Glutamatergic neuron (in vitro differentiated cells): ENCODE results near the gene ZSWIM4. TPM values are rescaled to one million over a fixed set of nuclear protein-coding genes. Genes with fewer than 3 reads are reported as not detected.

Experiments used
- DNase-seq: peaks from one replicate; pipeline ENCODE4 v3.0.0; 2022
- H3K27ac Mint-ChIP-seq: one replicate; pipeline ENCODE4 v1.8.0; 2020; ENCODE audit warnings: mild to moderate bottlenecking, mixed read lengths, inconsistent platforms; ENCODE audit not compliant: unreplicated experiment
- H3K27me3 Mint-ChIP-seq: one replicate; pipeline ENCODE4 v1.8.0; 2020; ENCODE audit warnings: mild to moderate bottlenecking, moderate library complexity, mixed read lengths, inconsistent platforms; ENCODE audit not compliant: unreplicated experiment
- H3K36me3 Mint-ChIP-seq: one replicate; pipeline ENCODE4 v1.8.0; 2020; ENCODE audit warnings: mild to moderate bottlenecking, mixed read lengths, inconsistent platforms; ENCODE audit not compliant: unreplicated experiment
- H3K4me1 Mint-ChIP-seq: one replicate; pipeline ENCODE4 v1.8.0; 2020; ENCODE audit warnings: mild to moderate bottlenecking, low read depth, mixed read lengths, inconsistent platforms; ENCODE audit not compliant: unreplicated experiment
- H3K4me3 Mint-ChIP-seq: one replicate; pipeline ENCODE4 v1.8.0; 2020; ENCODE audit warnings: mild to moderate bottlenecking, mixed read lengths, inconsistent platforms; ENCODE audit not compliant: unreplicated experiment
- H3K9me3 Mint-ChIP-seq: one replicate; pipeline ENCODE4 v1.8.0; 2020; ENCODE audit warnings: mild to moderate bottlenecking, moderate library complexity, mixed read lengths, inconsistent platforms; ENCODE audit not compliant: unreplicated experiment
- total RNA-seq: library from RNA; stranded (reverse); fragmentation: NEBNext Ultra II Directional; extraction: Animal tissue kit (Norgen Biotek cat#: 25700); gene quantifications from one replicate; pipeline ENCODE4 v1.2.1, GENCODE V29; 2021; ENCODE audit not compliant: unreplicated experiment
- TF ChIP-seq, protein P1 (sequence below): fragments of 200-600 bp; sonication (generic); IDR thresholded peaks from one replicate; pipeline ENCODE4 v1.5.0; 2021; ENCODE audit not compliant: partially characterized antibody, unreplicated experiment

The ZSWIM4 gene
- total RNA-seq, 1 donor from 2014 or later, result 46.0 TPM

DNA sequence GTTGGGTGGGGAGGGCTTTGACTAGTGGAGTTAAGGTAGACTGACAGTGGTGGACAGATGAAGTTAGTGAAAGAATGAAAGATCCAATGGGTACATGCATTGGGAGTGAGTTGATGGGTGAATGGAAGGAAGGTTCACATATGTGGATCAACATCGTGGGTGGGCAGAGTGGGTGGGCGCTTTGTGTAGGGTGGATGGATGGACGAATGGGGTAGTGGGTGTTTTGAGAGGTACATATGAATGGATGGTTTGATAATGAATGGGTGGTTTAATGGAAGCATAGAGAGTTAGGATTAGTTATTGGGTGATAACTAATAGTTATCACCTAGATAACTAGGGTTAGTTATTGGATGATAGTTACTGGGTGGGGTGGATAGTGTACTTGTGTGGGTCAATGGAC lies 11.5 kb downstream of the ZSWIM4 start:
- Mint-ChIP-seq H3K27me3 (no peaks in the 10 kb centered on the region), H3K4me3 (no peak overlapping the region), H3K4me1 (no peaks in the 10 kb centered on the region), H3K9me3 (peaks cover 2% of the 10 kb centered on the region), H3K36me3 (no peaks in the 10 kb centered on the region), H3K27ac (no peak overlapping the region)
- TF ChIP-seq, protein P1, sequence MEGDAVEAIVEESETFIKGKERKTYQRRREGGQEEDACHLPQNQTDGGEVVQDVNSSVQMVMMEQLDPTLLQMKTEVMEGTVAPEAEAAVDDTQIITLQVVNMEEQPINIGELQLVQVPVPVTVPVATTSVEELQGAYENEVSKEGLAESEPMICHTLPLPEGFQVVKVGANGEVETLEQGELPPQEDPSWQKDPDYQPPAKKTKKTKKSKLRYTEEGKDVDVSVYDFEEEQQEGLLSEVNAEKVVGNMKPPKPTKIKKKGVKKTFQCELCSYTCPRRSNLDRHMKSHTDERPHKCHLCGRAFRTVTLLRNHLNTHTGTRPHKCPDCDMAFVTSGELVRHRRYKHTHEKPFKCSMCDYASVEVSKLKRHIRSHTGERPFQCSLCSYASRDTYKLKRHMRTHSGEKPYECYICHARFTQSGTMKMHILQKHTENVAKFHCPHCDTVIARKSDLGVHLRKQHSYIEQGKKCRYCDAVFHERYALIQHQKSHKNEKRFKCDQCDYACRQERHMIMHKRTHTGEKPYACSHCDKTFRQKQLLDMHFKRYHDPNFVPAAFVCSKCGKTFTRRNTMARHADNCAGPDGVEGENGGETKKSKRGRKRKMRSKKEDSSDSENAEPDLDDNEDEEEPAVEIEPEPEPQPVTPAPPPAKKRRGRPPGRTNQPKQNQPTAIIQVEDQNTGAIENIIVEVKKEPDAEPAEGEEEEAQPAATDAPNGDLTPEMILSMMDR, result no peak
- no peak for DNase-seq

- no peaks in the 10 kb centered on the region for H3K27me3 Mint-ChIP-seq
- no peaks in the 10 kb centered on the region for H3K4me1 Mint-ChIP-seq
- H3K9me3 Mint-ChIP-seq, result peaks cover 2% of the 10 kb centered on the region
- H3K4me3 Mint-ChIP-seq, result no peak overlapping the region
- H3K36me3 Mint-ChIP-seq, result no peaks in the 10 kb centered on the region
- DNase-seq, result no peak
- TF ChIP-seq, protein P1, result no peak
- no peak overlapping the region for H3K27ac Mint-ChIP-seq
Measured at GRCh38 chr19:13807421-13808021, 12.3 kb downstream of the ZSWIM4 start.

- H3K27ac Mint-ChIP-seq, result no peak overlapping the region
- DNase-seq, result no peak
- H3K4me1 Mint-ChIP-seq, result no peaks in the 10 kb centered on the region
- H3K4me3 Mint-ChIP-seq, result no peak overlapping the region
- H3K27me3 Mint-ChIP-seq, result no peaks in the 10 kb centered on the region
- H3K36me3 Mint-ChIP-seq, result peaks cover 5% of the 10 kb centered on the region
- no peaks in the 10 kb centered on the region for H3K9me3 Mint-ChIP-seq
- TF ChIP-seq, protein P1, result no peak
Measured at GRCh38 chr19:13808856-13809255, 13.6 kb downstream of the ZSWIM4 start.

DNA sequence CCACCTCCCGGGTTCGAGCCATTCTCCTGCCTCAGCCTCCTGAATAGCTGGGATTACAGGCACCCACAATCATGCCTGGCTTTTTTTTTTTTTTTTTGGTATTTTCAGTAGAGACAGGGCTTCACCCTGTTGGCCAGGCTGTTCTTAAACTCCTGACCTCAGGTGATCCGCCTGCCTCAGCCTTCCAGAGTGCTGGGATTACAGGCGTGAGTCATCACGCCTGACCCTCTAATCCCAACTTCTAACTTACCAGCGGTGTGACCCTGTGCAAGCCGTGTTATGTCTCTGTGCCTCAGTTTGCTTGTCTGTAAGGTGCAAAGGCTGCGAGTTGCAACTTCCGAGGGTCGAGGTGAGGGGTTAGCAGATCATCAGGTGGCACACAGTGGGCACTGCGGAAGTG lies 17.3 kb downstream of the ZSWIM4 start:
- no peak for DNase-seq
- Mint-ChIP-seq H3K27ac (no peak overlapping the region), H3K4me1 (no peaks in the 10 kb centered on the region), H3K36me3 (peaks cover 5% of the 10 kb centered on the region), H3K27me3 (peaks cover 2% of the 10 kb centered on the region), H3K4me3 (no peak overlapping the region), H3K9me3 (peaks cover 2% of the 10 kb centered on the region)
- TF ChIP-seq, protein P1, result no peak

- H3K4me1 Mint-ChIP-seq, result no peaks in the 10 kb centered on the region
- TF ChIP-seq, protein P1, result no peak
- H3K4me3 Mint-ChIP-seq, result no peak overlapping the region
- peaks cover 2% of the 10 kb centered on the region for H3K9me3 Mint-ChIP-seq
- DNase-seq, result no peak
- peaks cover 5% of the 10 kb centered on the region for H3K36me3 Mint-ChIP-seq
- peaks cover 2% of the 10 kb centered on the region for H3K27me3 Mint-ChIP-seq
- H3K27ac Mint-ChIP-seq, result no peak overlapping the region
Measured at GRCh38 chr19:13813147-13813546, 17.9 kb downstream of the ZSWIM4 start.
